Suprapubic skin (tissue), 3 donors: Measurements from ENCODE around the gene HPCAL1.

Experiments
- CTCF ChIP-seq, 2 donors: fragments of 200-600 bp in 1 of 2; fragments of 450-650 bp in 1 of 2; sonication (generic) in 1 of 2; IDR thresholded peaks; one replicate each; pipeline ENCODE4 v1.5.1; 2016 to 2019; ENCODE audit warnings: antibody characterized with exemption in 2 of 2, mild to moderate bottlenecking in 1 of 2, moderate library complexity in 1 of 2
- EP300 ChIP-seq: sonication (generic); formaldehyde crosslinking; IDR thresholded peaks from one replicate; pipeline ENCODE4 v1.6.1; 2017; ENCODE audit warnings: antibody characterized with exemption
- POLR2A ChIP-seq, 2 donors: fragments of 450-650 bp; IDR thresholded peaks; one replicate each; pipeline ENCODE4 v1.6.1; 2017; ENCODE audit warnings: antibody characterized with exemption in 2 of 2, mild to moderate bottlenecking in 2 of 2, moderate library complexity in 2 of 2

DNA sequence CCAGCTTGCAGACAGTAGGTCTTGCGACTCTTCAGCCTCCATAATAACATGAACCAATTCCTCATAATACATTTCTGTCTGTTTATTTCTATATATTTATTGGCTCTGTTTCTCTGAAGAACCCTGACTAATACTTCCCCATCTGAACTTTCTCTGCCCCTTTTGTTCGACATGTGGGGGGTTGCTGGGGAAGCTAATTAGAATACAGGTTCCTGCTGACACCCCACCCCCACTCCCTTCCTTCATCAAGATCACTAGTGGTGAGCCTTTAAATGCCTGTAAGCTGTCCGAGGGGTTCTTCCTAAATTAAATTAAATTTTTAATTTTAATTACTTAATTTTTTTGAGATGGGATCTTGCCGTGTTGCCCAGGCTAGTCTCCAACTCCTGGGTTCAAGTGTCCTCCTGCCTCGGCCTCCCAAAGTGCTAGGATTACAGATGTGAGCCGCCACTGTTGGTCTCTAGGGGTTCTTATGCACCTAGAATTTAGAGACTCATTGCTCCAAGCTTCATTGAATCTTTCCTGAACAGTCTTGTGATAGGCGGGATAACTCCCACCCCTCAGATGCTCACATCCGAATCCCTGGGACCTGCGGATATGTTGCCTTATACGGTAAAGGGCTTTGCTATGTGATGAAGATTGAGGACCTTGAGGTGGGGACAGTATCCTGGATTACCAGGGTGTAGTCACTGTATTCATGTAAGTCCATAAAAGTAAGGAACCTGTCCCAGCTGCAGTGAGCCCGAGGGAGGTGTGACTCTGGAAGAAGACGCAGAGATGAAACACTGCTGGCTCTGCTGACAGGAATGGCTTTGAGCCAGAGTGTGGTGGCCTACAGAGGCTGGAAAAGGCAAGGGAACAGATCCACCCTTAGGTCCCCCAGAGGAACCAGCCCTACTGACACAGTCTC, 26.2 kb downstream of the HPCAL1 start:
- TF ChIP-seq EP300 (no peak), CTCF (IDR thresholded peaks at IDR 0.05) (no peak), POLR2A (IDR thresholded peaks at IDR 0.05) (no peak)
